Activated CD8-positive, alpha-beta memory T cell treated with anti-CD3 and anti-CD28 coated beads, Interleukin-2, amount 10 ng/mL, durations not matched to agents 7 days and 5 days (primary cell): ENCODE measurements around the gene EAF1. TPM values are rescaled to one million over a fixed set of nuclear protein-coding genes. Genes with fewer than 3 reads are reported as not detected.

Experiments
- ATAC-seq: fragments of 150-1000 bp; cut with Tn5 transposase; one replicate; pipeline ENCODE4 v1.10.0; 2021; ENCODE audit warnings: moderate library complexity
- CTCF ChIA-PET: fragments of 350-600 bp; sonication (Branson Sonifier 250); formaldehyde crosslinking; loops from one replicate; lab custom pipeline; 2021; ENCODE audit warnings: antibody characterized with exemption; lab: Charles Lee
- DNase-seq: peaks from one replicate; pipeline ENCODE4 v3.0.0-alpha.2; 2020
- H3K27ac Mint-ChIP-seq: one replicate; pipeline ENCODE4 v1.8.0; 2021; ENCODE audit warnings: mild to moderate bottlenecking, mixed read lengths
- H3K27me3 Mint-ChIP-seq: one replicate; pipeline ENCODE4 v1.8.0; 2021; ENCODE audit warnings: mixed read lengths
- H3K36me3 Mint-ChIP-seq: one replicate; pipeline ENCODE4 v1.8.0; 2021; ENCODE audit warnings: mild to moderate bottlenecking, mixed read lengths
- H3K4me1 Mint-ChIP-seq: one replicate; pipeline ENCODE4 v1.8.0; 2021; ENCODE audit warnings: mixed read lengths
- H3K4me3 Mint-ChIP-seq: one replicate; pipeline ENCODE4 v1.8.0; 2021; ENCODE audit warnings: mild to moderate bottlenecking, moderate library complexity, mixed read lengths
- H3K9me3 Mint-ChIP-seq: one replicate; pipeline ENCODE4 v1.8.0; 2022; ENCODE audit warnings: low read depth, mixed read lengths
- total RNA-seq, 2 experiments: library from RNA; stranded (reverse); gene quantifications; one replicate each; pipeline ENCODE4 v1.2.3, GENCODE V29; 2021

The EAF1 gene
- total RNA-seq, 2 experiments from 2014 or later = 27.3 to 29.5 TPM

GRCh38 chr3:15460891-15461531 is 33.6 kb downstream of the EAF1 start:
- DNase-seq = peak; percentile 70
- H3K9me3 Mint-ChIP-seq = no peaks in the 10 kb centered on the region
- peak overlapping the region; percentile 38 for H3K27ac Mint-ChIP-seq
- H3K4me1 Mint-ChIP-seq = peaks cover 29% of the 10 kb centered on the region
- CTCF ChIA-PET = interaction anchor here (0.8 to 1.6 kb wide), 3 partner anchors 10 to 96 kb away, joined by 3 to 5 read pairs (median 3); no protein-coding TSS in a partner anchor
- H3K4me3 Mint-ChIP-seq = peak overlapping the region; percentile 21
- peak; percentile 64 for ATAC-seq
- peaks cover 4% of the 10 kb centered on the region for H3K36me3 Mint-ChIP-seq
- no peaks in the 10 kb centered on the region for H3K27me3 Mint-ChIP-seq

GRCh38 chr3:15462451-15462850 is 35.1 kb downstream of the EAF1 start:
- H3K9me3 Mint-ChIP-seq = no peaks in the 10 kb centered on the region
- no peak overlapping the region for H3K27ac Mint-ChIP-seq
- no peak overlapping the region for H3K4me3 Mint-ChIP-seq
- peaks cover 4% of the 10 kb centered on the region for H3K36me3 Mint-ChIP-seq
- H3K27me3 Mint-ChIP-seq = no peaks in the 10 kb centered on the region
- no peak for DNase-seq
- H3K4me1 Mint-ChIP-seq = peaks cover 35% of the 10 kb centered on the region
- ATAC-seq = no peak
- CTCF ChIA-PET = no interaction called here

DNA sequence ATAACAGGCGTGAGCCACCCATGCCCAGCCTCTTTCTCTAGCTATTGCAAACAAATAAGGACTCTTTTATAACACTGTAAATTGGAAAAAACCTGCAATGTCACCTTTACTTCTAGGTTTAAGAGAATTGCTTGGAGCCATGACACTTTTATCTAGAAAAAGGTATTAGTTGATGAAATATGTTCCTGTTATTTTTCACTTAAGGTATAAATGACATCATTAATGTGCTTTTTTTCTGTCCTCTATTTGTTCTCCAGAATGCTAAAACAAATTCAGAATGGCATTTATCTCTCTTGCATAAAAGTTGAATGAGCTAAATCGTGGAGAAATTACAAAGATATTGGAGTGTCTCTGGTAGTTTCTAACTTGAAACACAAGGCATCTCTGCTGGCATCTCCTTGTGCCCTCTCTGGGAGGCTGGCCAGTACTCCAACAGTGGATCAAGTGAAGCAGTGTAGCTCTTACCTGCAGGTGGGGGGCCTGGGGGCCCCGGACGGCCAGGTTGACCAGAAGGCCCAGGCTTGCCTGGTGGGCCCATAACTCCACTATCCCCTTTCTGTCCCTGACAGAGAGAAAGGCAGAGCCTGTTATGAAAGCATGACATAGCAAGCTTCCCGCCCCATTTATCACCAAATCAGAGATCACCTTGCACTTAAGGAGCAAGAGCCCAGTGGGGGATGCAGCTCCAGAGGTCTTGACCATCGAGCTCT is 38.6 kb downstream of the EAF1 start:
- Mint-ChIP-seq H3K27ac (no peak overlapping the region), H3K4me3 (no peak overlapping the region), H3K27me3 (no peaks in the 10 kb centered on the region), H3K9me3 (no peaks in the 10 kb centered on the region), H3K4me1 (peaks cover 27% of the 10 kb centered on the region), H3K36me3 (peaks cover 2% of the 10 kb centered on the region)
- ATAC-seq (no peak), DNase-seq (no peak)
- CTCF ChIA-PET = interaction anchor here (0.8 to 2.2 kb wide), 5 partner anchors 9 to 896 kb away, joined by 3 to 6 read pairs (median 3); no protein-coding TSS in a partner anchor

- Mint-ChIP-seq H3K4me3 (no peak overlapping the region), H3K27ac (no peak overlapping the region), H3K27me3 (peaks cover 6% of the 10 kb centered on the region), H3K36me3 (peaks cover 2% of the 10 kb centered on the region), H3K4me1 (peaks cover 17% of the 10 kb centered on the region), H3K9me3 (no peaks in the 10 kb centered on the region)
- ATAC-seq (no peak), DNase-seq (no peak)
- CTCF ChIA-PET = interaction anchor here (1.2 to 2.2 kb wide), 2 partner anchors 20 to 200 kb away, joined by 3 to 5 read pairs; no protein-coding TSS in a partner anchor
Observed at GRCh38 chr3:15467227-15468181, 40.1 kb downstream of the EAF1 start.

DNA sequence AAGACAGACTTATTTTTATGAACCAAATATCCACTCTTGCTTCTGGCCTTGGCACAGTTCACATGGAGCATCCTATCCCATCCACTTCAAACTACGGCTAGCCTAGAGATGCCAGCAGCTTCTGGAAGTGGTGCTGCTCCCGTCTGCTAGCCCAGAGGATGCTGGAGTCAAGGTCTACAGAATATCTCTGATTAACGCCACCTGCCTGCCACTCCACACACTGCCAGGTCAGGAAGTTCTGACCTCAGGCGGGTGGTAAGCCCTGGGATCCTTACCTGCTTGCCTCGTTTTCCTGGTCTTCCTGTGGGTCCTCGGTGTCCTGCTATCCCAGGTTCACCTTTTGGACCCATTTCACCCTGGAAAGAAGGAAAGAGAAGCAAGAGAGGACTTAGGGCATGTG is 42.9 kb downstream of the EAF1 start:
- DNase-seq = no peak
- no peak for ATAC-seq
- CTCF ChIA-PET = interaction anchor here (1.5 kb wide), 1 partner anchor 9 kb away, joined by 3 read pairs; no protein-coding TSS in a partner anchor
- H3K4me1 Mint-ChIP-seq = peaks cover 12% of the 10 kb centered on the region
- H3K27ac Mint-ChIP-seq = no peak overlapping the region
- no peak overlapping the region for H3K4me3 Mint-ChIP-seq
- no peaks in the 10 kb centered on the region for H3K36me3 Mint-ChIP-seq
- no peaks in the 10 kb centered on the region for H3K9me3 Mint-ChIP-seq
- H3K27me3 Mint-ChIP-seq = peaks cover 6% of the 10 kb centered on the region

DNA sequence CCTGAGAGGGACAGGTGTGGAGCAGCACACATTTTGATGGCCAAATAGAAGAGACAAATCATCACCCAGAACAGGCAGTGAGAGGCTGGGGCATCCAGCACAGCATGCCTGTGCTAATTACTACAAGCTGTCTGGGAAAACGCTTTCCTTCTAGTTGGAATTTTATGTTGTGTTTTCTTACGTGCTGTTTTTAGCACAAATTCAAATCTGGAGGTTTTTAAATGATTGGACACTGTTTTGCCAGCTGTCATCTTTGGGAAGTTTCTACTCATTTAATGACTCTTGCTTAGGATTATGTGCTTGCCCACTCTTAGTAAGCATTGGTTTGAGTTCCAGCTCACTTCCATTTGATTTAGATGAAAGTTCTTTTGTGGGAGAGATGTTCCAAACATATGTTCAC is 43.5 kb downstream of the EAF1 start:
- Mint-ChIP-seq H3K9me3 (no peaks in the 10 kb centered on the region), H3K4me3 (no peak overlapping the region), H3K27me3 (peaks cover 6% of the 10 kb centered on the region), H3K27ac (no peak overlapping the region), H3K36me3 (no peaks in the 10 kb centered on the region), H3K4me1 (peaks cover 12% of the 10 kb centered on the region)
- no peak for DNase-seq
- CTCF ChIA-PET = interaction anchor here (1.5 kb wide), 1 partner anchor 10 kb away, joined by 3 read pairs; no protein-coding TSS in a partner anchor
- ATAC-seq = no peak

DNA sequence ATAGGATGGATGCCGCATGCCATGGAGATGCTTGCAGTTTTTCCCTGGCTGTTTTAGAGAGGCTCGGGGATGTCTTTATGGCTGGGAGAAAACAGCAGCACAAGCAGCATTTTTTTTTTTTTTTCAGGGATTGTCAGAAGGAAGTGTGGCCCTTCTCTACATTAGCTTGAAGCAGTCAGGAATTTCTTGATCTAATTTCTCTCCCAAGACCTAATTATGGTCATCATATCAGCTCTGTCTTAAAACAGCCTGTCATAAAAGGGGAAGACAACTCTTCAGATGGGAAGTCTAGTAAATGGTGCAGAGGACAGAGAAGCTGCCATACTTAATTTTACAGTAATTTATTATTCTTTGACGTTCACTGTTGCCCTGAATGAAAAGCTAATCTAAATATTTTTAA is 44.5 kb downstream of the EAF1 start:
- Mint-ChIP-seq H3K27ac (no peak overlapping the region), H3K4me1 (peaks cover 11% of the 10 kb centered on the region), H3K4me3 (no peak overlapping the region), H3K9me3 (no peaks in the 10 kb centered on the region), H3K36me3 (no peaks in the 10 kb centered on the region), H3K27me3 (peaks cover 6% of the 10 kb centered on the region)
- CTCF ChIA-PET = interaction anchor here (1.5 kb wide), 1 partner anchor 11 kb away, joined by 3 read pairs; no protein-coding TSS in a partner anchor
- DNase-seq (no peak), ATAC-seq (no peak)

GRCh38 chr3:15475161-15475560 is 47.8 kb downstream of the EAF1 start:
- Mint-ChIP-seq H3K4me3 (no peak overlapping the region), H3K9me3 (no peaks in the 10 kb centered on the region), H3K36me3 (no peaks in the 10 kb centered on the region), H3K27ac (no peak overlapping the region), H3K4me1 (no peaks in the 10 kb centered on the region), H3K27me3 (peaks cover 6% of the 10 kb centered on the region)
- DNase-seq (no peak), ATAC-seq (no peak)
- CTCF ChIA-PET = no interaction called here

DNA sequence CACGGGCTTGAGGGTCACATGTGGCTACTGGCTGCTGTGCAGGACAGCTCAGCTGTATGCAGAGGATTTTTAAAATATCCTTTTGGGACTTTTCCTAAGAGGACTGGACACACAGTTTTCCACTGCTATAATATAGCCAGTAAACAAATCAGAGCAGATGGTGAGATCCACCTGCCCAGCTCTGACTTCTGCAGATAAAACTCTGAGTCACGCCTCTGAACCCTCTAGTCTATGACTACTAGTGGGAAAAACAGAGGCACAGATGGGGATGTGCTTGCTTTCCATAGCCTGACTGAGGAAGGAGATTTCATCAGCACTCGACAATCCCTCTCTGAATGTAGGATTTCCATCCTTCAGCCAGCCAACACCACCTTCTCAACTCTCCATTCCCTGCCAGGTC is 49.0 kb downstream of the EAF1 start:
- no peak overlapping the region for H3K27ac Mint-ChIP-seq
- ATAC-seq = no peak
- CTCF ChIA-PET = no interaction called here

DNA sequence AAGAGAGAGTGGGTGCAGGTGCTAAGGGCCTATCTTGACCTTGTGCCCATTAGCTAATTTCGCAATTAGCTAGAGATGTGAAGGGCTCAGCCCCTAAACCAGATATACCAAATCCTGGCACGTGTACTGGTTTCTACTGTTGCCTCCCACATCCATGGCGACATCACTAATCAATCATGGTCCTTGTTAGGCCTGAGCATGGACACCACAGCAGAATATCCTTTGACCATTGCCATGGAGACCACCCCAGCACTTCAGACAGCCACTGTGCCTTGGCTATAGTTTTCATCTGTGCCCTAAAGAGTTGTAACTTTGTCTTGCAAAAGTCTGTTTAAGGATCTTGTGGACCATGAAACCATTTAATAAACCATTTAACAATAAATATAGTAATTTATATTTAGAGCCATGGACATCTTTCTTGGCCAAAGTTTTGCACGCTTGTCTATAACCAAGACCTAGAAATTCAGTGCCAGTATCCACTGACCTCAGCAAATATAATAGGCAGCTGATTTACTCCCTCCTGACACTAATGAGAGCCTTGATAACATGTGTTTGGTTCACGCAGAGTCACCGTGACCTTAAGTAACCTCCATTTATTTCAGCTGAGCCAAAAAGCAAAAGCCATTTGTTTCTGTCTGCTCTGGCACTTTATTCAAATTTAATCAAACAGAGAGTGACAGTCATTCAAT is 50.7 kb downstream of the EAF1 start:
- Mint-ChIP-seq H3K9me3 (no peaks in the 10 kb centered on the region), H3K27me3 (peaks cover 11% of the 10 kb centered on the region), H3K4me3 (no peak overlapping the region), H3K36me3 (no peaks in the 10 kb centered on the region), H3K27ac (no peak overlapping the region), H3K4me1 (no peaks in the 10 kb centered on the region)
- CTCF ChIA-PET = interaction anchor here (0.5 to 0.7 kb wide), 2 partner anchors 238 to 772 kb away, joined by 3 to 6 read pairs; no protein-coding TSS in a partner anchor
- no peak for ATAC-seq
- no peak for DNase-seq

More for the DNA sequence above, 49.0 kb downstream of the EAF1 start:
- no peak for DNase-seq
- peaks cover 4% of the 10 kb centered on the region for H3K27me3 Mint-ChIP-seq
- H3K4me3 Mint-ChIP-seq = no peak overlapping the region
- H3K36me3 Mint-ChIP-seq = no peaks in the 10 kb centered on the region
- H3K4me1 Mint-ChIP-seq = no peaks in the 10 kb centered on the region
- H3K9me3 Mint-ChIP-seq = no peaks in the 10 kb centered on the region

- Mint-ChIP-seq H3K27ac (no peak overlapping the region), H3K4me1 (no peaks in the 10 kb centered on the region), H3K36me3 (no peaks in the 10 kb centered on the region), H3K9me3 (no peaks in the 10 kb centered on the region), H3K27me3 (peaks cover 16% of the 10 kb centered on the region), H3K4me3 (no peak overlapping the region)
- DNase-seq (no peak), ATAC-seq (no peak)
- CTCF ChIA-PET = no interaction called here
Observed at GRCh38 chr3:15478640-15478979, 51.2 kb downstream of the EAF1 start.

- H3K36me3 Mint-ChIP-seq = no peaks in the 10 kb centered on the region
- ATAC-seq = no peak
- CTCF ChIA-PET = no interaction called here
Observed at GRCh38 chr3:15479400-15480224, 52.2 kb downstream of the EAF1 start.

More at GRCh38 chr3:15479400-15480224, 52.2 kb downstream of the EAF1 start:
- H3K4me1 Mint-ChIP-seq = no peaks in the 10 kb centered on the region
- H3K4me3 Mint-ChIP-seq = no peak overlapping the region
- H3K27me3 Mint-ChIP-seq = peaks cover 20% of the 10 kb centered on the region
- H3K9me3 Mint-ChIP-seq = no peaks in the 10 kb centered on the region
- H3K27ac Mint-ChIP-seq = no peak overlapping the region
- no peak for DNase-seq
